ENCODE data around the gene WASF2. TPM values are rescaled to one million over a fixed set of nuclear protein-coding genes. Genes with fewer than 3 reads are reported as not detected.

The WASF2 gene
- total RNA-seq, 1 experiment from 2014 or later: 65.9 TPM

- Histone ChIP-seq H3K14ac (ENCODE audit: insufficient read depth, low read length) (no peak overlapping the region), H4K8ac (replicated peaks; ENCODE audit: insufficient read length, low read depth, low read length) (no peak overlapping the region), H3K23ac (ENCODE audit: insufficient read length, low read depth, low read length) (no peak overlapping the region), H2BK20ac (ENCODE audit: low read depth, low read length, poor library complexity, severe bottlenecking) (no peak overlapping the region), H4K5ac (ENCODE audit: insufficient read length, low read depth, low read length) (no peak overlapping the region), H4K20me1 (ENCODE audit: control insufficient read depth, insufficient read depth, insufficient read length) (no peaks in the 10 kb centered on the region), H3K9me3 (ENCODE audit: control insufficient read depth, low read depth, low read length) (no peaks in the 10 kb centered on the region), H2BK120ac (ENCODE audit: low read depth, low read length, poor library complexity, severe bottlenecking) (no peak overlapping the region), H3K56ac (ENCODE audit: insufficient read length, low read depth, low read length) (no peak overlapping the region), H2BK5ac (ENCODE audit: insufficient read length, low read length) (no peak overlapping the region), H3K27ac (ENCODE audit: insufficient read length, low read depth, low read length) (no peak overlapping the region), H2AFZ (ENCODE audit: low read length) (no peak overlapping the region), H3K4me2 (ENCODE audit: insufficient read depth, insufficient read length, low read length) (no peak overlapping the region), H3K9ac (ENCODE audit: extremely low read depth, insufficient read length, low read length) (no peak overlapping the region), H3K23me2 (ENCODE audit: insufficient read length, low read depth, low read length, poor library complexity, severe bottlenecking) (peaks cover 9% of the 10 kb centered on the region), H3K4me1 (ENCODE audit: insufficient read depth, low read length) (no peaks in the 10 kb centered on the region; the same call in 1 of the 2 replicates), H3K18ac (ENCODE audit: insufficient read length, low read depth, low read length) (no peak overlapping the region), H3K79me1 (ENCODE audit: insufficient read depth, low read depth, low read length, poor library complexity, severe bottlenecking) (no peaks in the 10 kb centered on the region), H3K79me2 (ENCODE audit: insufficient read depth, low read length) (no peaks in the 10 kb centered on the region), H2BK15ac (ENCODE audit: low read depth, low read length) (no peak overlapping the region), H3T11ph (ENCODE audit: low read length) (no peak overlapping the region), H4K91ac (ENCODE audit: insufficient read length, low read depth, low read length) (no peak overlapping the region), H2AK5ac (ENCODE audit: insufficient read length, low read length) (no peak overlapping the region), H3K4ac (ENCODE audit: low read depth, low read length) (no peak overlapping the region), H2BK12ac (ENCODE audit: insufficient read length, low read depth, low read length) (no peak overlapping the region), H3K27me3 (ENCODE audit: insufficient read depth, low read length) (no peaks in the 10 kb centered on the region)
- DNase-seq: no peak
- H3K4me1 Mint-ChIP-seq: peaks cover 42 to 62% of the 10 kb centered on the region in 2 experiments
- H3K27ac Mint-ChIP-seq: peak overlapping the region in 2 of 3 experiments; percentile 30 to 40; a peak in 4 of 7 replicates
- H3K36me3 Mint-ChIP-seq (ENCODE audit: insufficient read depth in 1 of 3, low read depth in 3 of 3): peaks cover 12 to 17% (median 16%) of the 10 kb centered on the region in 3 experiments; a peak in 6 of 7 replicates
- peaks cover 2% of the 10 kb centered on the region for H3K27me3 Mint-ChIP-seq (ENCODE audit: low read depth)
- no peak for TF ChIP-seq CTCF (conservative IDR thresholded peaks at IDR 0.05)
- H3K9me3 Mint-ChIP-seq: no peaks in the 10 kb centered on the region
- no CpG with 5 or more reads among the region's 14 CpGs for WGBS (ENCODE audit: extremely low coverage, insufficient read length, low lambda C conversion rate)
- H3K4me3 Mint-ChIP-seq: no peak overlapping the region
Measured at GRCh38 chr1:27531959-27532685, 42.2 kb upstream of the WASF2 start.
